ENCODE data around the gene ASTL.

ASTL gene

GRCh38 chr2:96109931-96110511 lies 28.3 kb downstream of the ASTL start:
- in situ Hi-C loops (cut with HindIII; ENCODE audit: low sequenced_read_pairs), result no loop called here

GRCh38 chr2:96109361-96109680 lies 29.0 kb downstream of the ASTL start:
- DNase-seq (ENCODE audit: low read depth, low spot score), result no peak
- TF ChIP-seq CTCF (IDR thresholded peaks at IDR 0.05; ENCODE audit: low read depth, low read length), result no peak
- in situ Hi-C loops (cut with HindIII; ENCODE audit: low sequenced_read_pairs), result no loop called here
- no peak overlapping the region for H3K4me3 ChIP-seq (ENCODE audit: low read depth, low read length)

More at GRCh38 chr2:96109931-96110511, 28.3 kb downstream of the ASTL start:
- no peak overlapping the region for H3K4me3 ChIP-seq (ENCODE audit: low read depth, low read length)
- no peak for DNase-seq (ENCODE audit: low read depth, low spot score)
- no peak for TF ChIP-seq CTCF (IDR thresholded peaks at IDR 0.05; ENCODE audit: low read depth, low read length)

- no peak for TF ChIP-seq CTCF (IDR thresholded peaks at IDR 0.05; ENCODE audit: low read depth, low read length)
- in situ Hi-C loops (cut with HindIII; ENCODE audit: low sequenced_read_pairs), result no loop called here
- no peak overlapping the region for H3K4me3 ChIP-seq (ENCODE audit: low read depth, low read length)
- no peak for DNase-seq (ENCODE audit: low read depth, low spot score)
Observed at GRCh38 chr2:96108541-96109360, 29.6 kb downstream of the ASTL start.

- no peak overlapping the region for H3K4me3 ChIP-seq (ENCODE audit: low read depth, low read length)
- in situ Hi-C loops (cut with HindIII; ENCODE audit: low sequenced_read_pairs), result no loop called here
- TF ChIP-seq CTCF (IDR thresholded peaks at IDR 0.05; ENCODE audit: low read depth, low read length), result no peak
- DNase-seq (ENCODE audit: low read depth, low spot score), result no peak
Observed at GRCh38 chr2:96108151-96108540, 30.2 kb downstream of the ASTL start.

DNA sequence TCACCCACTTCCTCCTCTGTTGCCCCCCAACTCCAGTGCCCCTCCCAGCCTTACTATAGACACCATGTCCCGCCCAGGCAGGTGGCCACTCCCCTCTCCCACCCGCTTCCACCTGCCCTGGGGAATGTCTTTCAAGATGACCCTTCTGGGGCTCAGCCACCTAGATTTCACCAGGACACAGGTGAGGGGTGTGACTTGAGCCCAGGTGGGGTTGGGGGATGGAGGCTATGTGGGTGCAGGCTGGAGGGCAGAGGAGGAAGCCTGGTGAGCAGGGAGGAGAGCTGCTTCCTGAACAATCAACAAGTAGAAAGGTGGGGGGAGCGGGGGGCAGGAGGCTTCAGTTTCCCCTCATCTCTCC lies 30.6 kb downstream of the ASTL start:
- H3K4me3 ChIP-seq (ENCODE audit: low read depth, low read length), result no peak overlapping the region
- in situ Hi-C loops (cut with HindIII; ENCODE audit: low sequenced_read_pairs), result no loop called here
- no peak for DNase-seq (ENCODE audit: low read depth, low spot score)
- no peak for TF ChIP-seq CTCF (IDR thresholded peaks at IDR 0.05; ENCODE audit: low read depth, low read length)

GRCh38 chr2:96106991-96107707 lies 31.2 kb downstream of the ASTL start:
- H3K4me3 ChIP-seq (ENCODE audit: low read depth, low read length), result no peak overlapping the region
- in situ Hi-C loops (cut with HindIII; ENCODE audit: low sequenced_read_pairs), result no loop called here
- no peak for TF ChIP-seq CTCF (IDR thresholded peaks at IDR 0.05; ENCODE audit: low read depth, low read length)
- DNase-seq (ENCODE audit: low read depth, low spot score), result no peak

Measured in astrocyte of the spinal cord (primary cell).